HUES64 (cell line): ENCODE results near the gene HPSE2.

Experiments
- H3K27ac ChIP-seq: 2 replicates; pipeline ENCODE4 v1.7.0; 2013; ENCODE audit warnings: low read depth, low read length, inconsistent platforms
- H3K27me3 ChIP-seq: 2 replicates; pipeline ENCODE4 v1.6.1; 2013; ENCODE audit warnings: mild to moderate bottlenecking, low read length; ENCODE audit not compliant: insufficient read depth
- H3K36me3 ChIP-seq: 2 replicates; pipeline ENCODE4 v1.6.1; 2013; ENCODE audit warnings: mild to moderate bottlenecking, low read length; ENCODE audit not compliant: insufficient read depth
- H3K4me1 ChIP-seq: 2 replicates; pipeline ENCODE4 v1.6.1; 2013; ENCODE audit warnings: mild to moderate bottlenecking, low read length, moderate library complexity; ENCODE audit not compliant: insufficient read depth
- H3K4me3 ChIP-seq: 2 replicates; pipeline ENCODE4 v1.5.1; 2013; ENCODE audit warnings: mild to moderate bottlenecking, low read length, moderate library complexity
- H3K9ac ChIP-seq: 2 replicates; pipeline ENCODE4 v1.6.1; 2013; ENCODE audit warnings: mild to moderate bottlenecking, low read depth, low read length
- H3K9me3 ChIP-seq: 2 replicates; pipeline ENCODE4 v1.6.1; 2013; ENCODE audit warnings: low read depth, low read length; ENCODE audit not compliant: insufficient read depth
- WGBS: fragments of 150-250, 120-280 bp; methylation state at CpG from one replicate; pipeline ENCODE4 v1.1.7; 2013; ENCODE audit warnings: missing lambda C conversion rate; 5-methylcytosine and 5-hydroxymethylcytosine counted together

Gene HPSE2

DNA sequence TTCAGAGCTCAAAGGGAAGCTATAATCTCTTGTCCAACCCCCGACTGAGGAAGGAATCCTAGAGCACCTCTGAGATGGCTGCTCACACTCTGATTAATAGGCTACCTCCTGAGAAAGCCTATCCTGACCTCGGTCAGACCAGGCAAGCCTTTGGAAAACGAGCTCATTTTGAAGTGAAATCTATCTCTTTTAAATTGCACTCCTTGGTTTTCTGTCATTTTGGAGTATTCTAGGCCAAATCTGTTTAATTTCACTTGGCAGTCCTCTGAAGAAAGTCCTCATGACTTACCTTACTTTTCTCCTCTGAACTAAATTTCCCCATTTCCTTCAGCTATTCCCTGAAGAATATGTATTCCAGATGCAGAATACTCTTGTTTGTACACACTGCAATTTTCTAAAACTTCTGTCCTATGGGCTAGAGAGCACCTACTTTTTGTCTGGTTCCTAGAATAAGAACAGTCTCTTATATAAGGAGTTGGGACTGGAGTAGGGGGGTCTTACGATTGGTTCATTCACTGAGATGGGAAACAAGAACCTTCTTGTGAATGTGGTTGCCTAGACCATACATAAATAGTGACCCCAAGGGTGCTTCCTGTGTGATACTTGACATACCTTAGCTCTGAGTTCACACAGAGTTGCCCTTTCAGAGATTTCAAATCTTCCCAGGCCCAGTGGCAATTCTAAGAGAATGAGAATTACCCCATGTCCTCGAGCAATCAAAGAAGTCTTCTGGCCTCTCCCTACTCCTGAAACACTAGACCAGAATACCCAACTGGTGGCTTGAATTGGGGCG lies 757.0 kb downstream of the HPSE2 start:
- Histone ChIP-seq H3K9ac (no peak overlapping the region), H3K36me3 (no peaks in the 10 kb centered on the region), H3K27me3 (no peaks in the 10 kb centered on the region), H3K9me3 (peaks cover 3% of the 10 kb centered on the region; the same call in 1 of the 2 replicates), H3K4me3 (no peak overlapping the region), H3K27ac (no peak overlapping the region), H3K4me1 (no peaks in the 10 kb centered on the region)
- 88% methylated on average over 6 of the region's 6 CpGs for WGBS

DNA sequence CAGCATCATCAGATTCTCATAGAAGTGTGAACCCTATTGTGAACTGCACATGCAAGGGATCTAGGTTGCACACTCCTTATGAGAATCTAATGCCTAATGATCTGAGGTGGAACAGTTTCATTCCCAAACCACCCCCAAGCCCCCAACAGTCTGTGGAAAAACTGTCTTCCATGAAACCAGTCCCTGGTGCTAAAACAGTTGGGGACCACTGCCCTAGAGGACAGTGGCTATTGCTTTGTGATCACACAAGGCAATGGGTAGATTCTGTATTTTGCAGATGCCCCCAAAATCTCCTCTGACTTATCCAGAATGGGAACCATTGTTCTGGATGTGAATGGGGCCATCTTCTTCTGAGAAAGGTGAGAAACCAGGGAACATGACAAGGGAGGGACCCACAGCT lies 757.8 kb downstream of the HPSE2 start:
- Histone ChIP-seq H3K27me3 (no peaks in the 10 kb centered on the region), H3K27ac (no peak overlapping the region), H3K36me3 (no peaks in the 10 kb centered on the region), H3K9ac (no peak overlapping the region), H3K4me1 (no peaks in the 10 kb centered on the region), H3K9me3 (no peaks in the 10 kb centered on the region), H3K4me3 (no peak overlapping the region)

DNA sequence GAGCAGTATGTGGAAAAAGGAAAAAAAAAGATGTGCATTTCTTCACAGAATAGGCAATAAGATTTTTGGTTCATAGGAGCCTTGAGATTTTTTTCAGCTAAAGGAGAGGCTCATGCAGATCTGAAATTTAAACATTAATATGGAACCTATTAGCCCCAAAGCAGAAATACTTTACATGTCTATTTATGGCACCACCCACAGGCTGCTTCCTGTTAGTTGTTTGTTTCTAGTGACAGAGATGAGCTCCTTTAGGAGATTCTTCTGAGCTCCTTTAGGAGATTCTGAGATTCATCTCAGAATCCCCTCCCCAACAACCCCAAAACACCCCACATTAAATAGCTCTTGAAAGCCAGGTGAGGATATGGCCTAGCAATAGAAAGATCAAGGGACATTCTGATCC lies 761.0 kb downstream of the HPSE2 start:
- H3K27me3 ChIP-seq: peaks cover 10% of the 10 kb centered on the region; the same call in 1 of the 2 replicates
- no peak overlapping the region for H3K4me3 ChIP-seq
- no peaks in the 10 kb centered on the region for H3K9me3 ChIP-seq
- H3K27ac ChIP-seq: no peak overlapping the region
- H3K36me3 ChIP-seq: no peaks in the 10 kb centered on the region
- H3K9ac ChIP-seq: no peak overlapping the region
- peaks cover 13% of the 10 kb centered on the region; the same call in 1 of the 2 replicates for H3K4me1 ChIP-seq

DNA sequence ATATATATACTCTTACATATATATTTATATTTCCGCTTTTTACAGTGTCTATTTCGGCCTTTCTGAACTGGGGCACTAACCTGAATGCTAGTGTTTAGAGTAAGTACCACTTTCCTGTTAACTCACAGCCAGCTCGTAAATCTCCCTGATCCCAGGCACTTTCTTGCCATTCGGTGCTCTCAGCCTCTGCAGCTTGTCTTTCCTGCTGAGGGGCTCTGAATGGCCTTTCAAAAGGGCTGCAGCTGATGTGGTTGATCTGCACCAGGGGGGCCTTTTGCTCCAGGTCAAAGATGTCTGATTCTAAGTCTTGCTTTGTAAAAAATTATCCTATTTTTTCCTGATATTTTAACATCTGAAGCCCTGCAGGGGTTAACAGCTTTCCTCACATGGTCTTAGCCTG lies 763.5 kb downstream of the HPSE2 start:
- H3K9ac ChIP-seq: no peak overlapping the region
- no peaks in the 10 kb centered on the region for H3K36me3 ChIP-seq
- H3K27ac ChIP-seq: no peak overlapping the region
- H3K4me3 ChIP-seq: no peak overlapping the region
- no peaks in the 10 kb centered on the region for H3K9me3 ChIP-seq
- peaks cover 13% of the 10 kb centered on the region; the same call in 1 of the 2 replicates for H3K4me1 ChIP-seq
- H3K27me3 ChIP-seq: peaks cover 28% of the 10 kb centered on the region
- WGBS: 42% methylated on average over 3 of the region's 4 CpGs

DNA sequence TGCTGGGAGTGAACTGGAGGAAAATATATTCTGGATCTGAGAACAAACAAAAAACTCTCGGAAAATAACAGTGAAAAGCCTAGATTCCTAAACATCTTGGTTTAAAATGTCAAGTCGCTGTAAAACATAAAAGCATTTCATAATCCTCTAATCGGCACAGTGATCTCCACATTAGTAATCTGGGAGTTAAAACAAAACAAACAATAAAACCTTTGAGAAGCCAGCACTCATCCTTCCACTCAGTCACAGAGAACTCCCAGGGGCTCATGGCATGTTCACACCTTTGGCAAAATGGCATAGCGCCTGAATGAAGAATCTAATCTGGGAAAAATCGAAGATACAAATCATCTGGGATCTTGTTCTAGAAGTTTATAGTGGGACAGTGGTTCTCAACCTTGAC lies 764.8 kb downstream of the HPSE2 start:
- Histone ChIP-seq H3K9ac (no peak overlapping the region), H3K9me3 (no peaks in the 10 kb centered on the region), H3K27me3 (peaks cover 28% of the 10 kb centered on the region), H3K27ac (no peak overlapping the region), H3K36me3 (no peaks in the 10 kb centered on the region), H3K4me1 (peaks cover 13% of the 10 kb centered on the region; the same call in 1 of the 2 replicates), H3K4me3 (no peak overlapping the region)
- 100% methylated on average over 5 of the region's 5 CpGs for WGBS

GRCh38 chr10:98469001-98469931 lies 766.4 kb downstream of the HPSE2 start:
- Histone ChIP-seq H3K27ac (no peak overlapping the region), H3K4me1 (peaks cover 13% of the 10 kb centered on the region; the same call in 1 of the 2 replicates), H3K9me3 (no peaks in the 10 kb centered on the region), H3K27me3 (peaks cover 28% of the 10 kb centered on the region), H3K36me3 (no peaks in the 10 kb centered on the region), H3K9ac (no peak overlapping the region), H3K4me3 (no peak overlapping the region)
- 89% methylated on average over 2 of the region's 2 CpGs for WGBS

GRCh38 chr10:98467506-98468318 lies 767.9 kb downstream of the HPSE2 start:
- Histone ChIP-seq H3K4me1 (peaks cover 12% of the 10 kb centered on the region; the same call in 1 of the 2 replicates), H3K36me3 (no peaks in the 10 kb centered on the region), H3K4me3 (peak overlapping the region; percentile 54), H3K27ac (no peak overlapping the region), H3K9me3 (no peaks in the 10 kb centered on the region), H3K27me3 (peaks cover 28% of the 10 kb centered on the region), H3K9ac (no peak overlapping the region; the same call in 1 of the 2 replicates)
- WGBS: 6% methylated on average over 44 of the region's 44 CpGs

DNA sequence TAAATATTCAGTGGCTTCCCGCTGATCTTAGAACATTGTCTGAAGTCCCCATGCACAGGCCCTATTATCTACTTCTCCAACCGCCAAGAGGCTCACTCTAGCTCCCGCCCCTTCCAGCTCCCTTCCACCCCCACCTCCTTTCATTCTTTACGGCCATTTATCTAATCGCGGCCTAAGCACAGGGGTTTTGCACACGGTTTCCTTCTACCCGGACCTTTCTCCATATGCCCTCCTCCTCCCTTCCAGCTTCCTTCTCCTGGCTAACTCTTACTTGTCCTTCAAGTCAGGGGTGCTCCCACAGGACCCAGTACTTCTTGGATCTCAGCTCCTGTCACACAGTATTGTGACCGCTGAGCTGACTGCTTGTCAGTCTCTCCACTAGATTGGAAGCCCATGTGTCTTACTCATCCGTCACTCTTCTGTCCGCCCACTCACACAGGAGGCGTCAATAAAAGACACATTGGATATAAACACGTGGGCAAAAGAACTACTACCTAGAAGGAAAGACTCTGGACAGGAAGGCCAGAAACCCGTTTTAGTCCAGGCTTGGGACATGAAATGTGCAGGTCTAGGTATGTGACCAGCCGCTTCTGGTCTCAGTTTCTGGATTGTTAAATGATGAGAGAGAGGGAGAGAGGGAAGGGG lies 768.7 kb downstream of the HPSE2 start:
- Histone ChIP-seq H3K9me3 (no peaks in the 10 kb centered on the region), H3K9ac (no peak overlapping the region), H3K27ac (no peak overlapping the region), H3K4me1 (peaks cover 7% of the 10 kb centered on the region; the same call in 1 of the 2 replicates), H3K36me3 (no peaks in the 10 kb centered on the region), H3K4me3 (no peak overlapping the region), H3K27me3 (peaks cover 28% of the 10 kb centered on the region)
- 70% methylated on average over 15 of the region's 15 CpGs for WGBS

- H3K4me1 ChIP-seq: peaks cover 2% of the 10 kb centered on the region; the same call in 1 of the 2 replicates
- H3K9me3 ChIP-seq: no peaks in the 10 kb centered on the region
- no peaks in the 10 kb centered on the region for H3K36me3 ChIP-seq
- H3K9ac ChIP-seq: no peak overlapping the region
- 93% methylated on average over 3 of the region's 3 CpGs for WGBS
- H3K4me3 ChIP-seq: no peak overlapping the region
- H3K27ac ChIP-seq: no peak overlapping the region
- H3K27me3 ChIP-seq: peaks cover 28% of the 10 kb centered on the region
These were observed 769.8 kb downstream of the HPSE2 start for GRCh38 chr10:98465866-98466265.

- Histone ChIP-seq H3K4me3 (no peak overlapping the region), H3K36me3 (no peaks in the 10 kb centered on the region), H3K27ac (no peak overlapping the region), H3K9ac (no peak overlapping the region), H3K4me1 (peaks cover 2% of the 10 kb centered on the region; the same call in 1 of the 2 replicates), H3K9me3 (no peaks in the 10 kb centered on the region), H3K27me3 (peaks cover 15% of the 10 kb centered on the region)
- 96% methylated on average over 8 of the region's 8 CpGs for WGBS
These were observed 771.5 kb downstream of the HPSE2 start for GRCh38 chr10:98463976-98464754.
